Measurements from ENCODE around the gene REPIN1. TPM values are rescaled to one million over a fixed set of nuclear protein-coding genes. Genes with fewer than 3 reads are reported as not detected.

Gene REPIN1
- polyA plus RNA-seq, 1 of the 3 experiments (the other 2 are of a cell fraction) = 91.6 TPM

DNA sequence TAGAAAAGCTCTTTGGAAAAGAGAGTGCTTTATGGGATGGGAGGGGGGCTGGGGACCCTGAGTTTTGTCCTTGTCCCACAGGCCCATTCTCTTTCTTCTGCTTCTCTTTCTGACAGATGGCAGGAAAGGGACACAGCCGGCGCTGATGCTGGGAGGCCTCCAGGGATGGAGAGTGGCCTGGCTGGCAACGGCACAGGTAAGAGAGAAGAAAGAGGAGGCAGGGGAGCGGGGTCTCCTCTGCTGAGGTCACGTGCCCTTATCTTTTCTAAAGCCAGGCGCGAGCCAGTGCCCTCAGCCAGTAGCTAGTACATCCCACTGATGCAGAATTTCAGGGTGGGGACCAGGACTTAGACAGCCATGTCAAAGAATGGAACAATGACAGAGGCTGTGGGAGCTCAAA lies 19.7 kb downstream of the REPIN1 start:
- Histone ChIP-seq H3K9me3 (no peaks in the 10 kb centered on the region), H3K27ac (ENCODE audit: low read depth in 2 of 2, low read length in 1 of 2) (no peak overlapping the region), H3K9ac (no peak overlapping the region), H3K79me2 (ENCODE audit: insufficient read depth) (peaks cover 8% of the 10 kb centered on the region), H2AFZ (ENCODE audit: low read depth) (no peak overlapping the region), H3K9me2 (no peaks in the 10 kb centered on the region), H3K27me3 (ENCODE audit: insufficient read depth) (no peaks in the 10 kb centered on the region), H3K4me2 (no peak overlapping the region), H4K20me1 (ENCODE audit: insufficient read depth) (peaks cover 7% of the 10 kb centered on the region; the same call in 1 of the 2 replicates), H3K4me3 (ENCODE audit: low read depth in 2 of 2, low read length in 1 of 2) (no peak overlapping the region), H3K36me3 (replicated peaks in 1 of 2; ENCODE audit: control insufficient read depth in 1 of 2, insufficient read depth in 2 of 2, low read length in 1 of 2) (peaks cover 3 to 7% of the 10 kb centered on the region in 2 experiments), H3F3A (replicated peaks; ENCODE audit: insufficient read depth) (peaks cover 13% of the 10 kb centered on the region), H3K4me1 (ENCODE audit: control insufficient read depth in 1 of 2, insufficient read depth in 2 of 2, low read depth in 1 of 2, low read length in 1 of 2) (peaks cover 0 to 34% of the 10 kb centered on the region in 2 experiments; a peak in 2 of 4 replicates)
- WGBS (ENCODE audit: low lambda C conversion rate) = 97% methylated on average over 7 of the region's 7 CpGs
- no peak for TF ChIP-seq SMC3 (IDR thresholded peaks at IDR 0.05; ENCODE audit: low read depth, low read length)
- TF ChIP-seq RAD21 (IDR thresholded peaks at IDR 0.05; ENCODE audit: low read length) = no peak
- TF ChIP-seq, protein P1, sequence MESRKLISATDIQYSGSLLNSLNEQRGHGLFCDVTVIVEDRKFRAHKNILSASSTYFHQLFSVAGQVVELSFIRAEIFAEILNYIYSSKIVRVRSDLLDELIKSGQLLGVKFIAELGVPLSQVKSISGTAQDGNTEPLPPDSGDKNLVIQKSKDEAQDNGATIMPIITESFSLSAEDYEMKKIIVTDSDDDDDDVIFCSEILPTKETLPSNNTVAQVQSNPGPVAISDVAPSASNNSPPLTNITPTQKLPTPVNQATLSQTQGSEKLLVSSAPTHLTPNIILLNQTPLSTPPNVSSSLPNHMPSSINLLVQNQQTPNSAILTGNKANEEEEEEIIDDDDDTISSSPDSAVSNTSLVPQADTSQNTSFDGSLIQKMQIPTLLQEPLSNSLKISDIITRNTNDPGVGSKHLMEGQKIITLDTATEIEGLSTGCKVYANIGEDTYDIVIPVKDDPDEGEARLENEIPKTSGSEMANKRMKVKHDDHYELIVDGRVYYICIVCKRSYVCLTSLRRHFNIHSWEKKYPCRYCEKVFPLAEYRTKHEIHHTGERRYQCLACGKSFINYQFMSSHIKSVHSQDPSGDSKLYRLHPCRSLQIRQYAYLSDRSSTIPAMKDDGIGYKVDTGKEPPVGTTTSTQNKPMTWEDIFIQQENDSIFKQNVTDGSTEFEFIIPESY (IDR thresholded peaks at IDR 0.05; ENCODE audit: borderline replicate concordance, low read depth) = no peak
- no peak for TF ChIP-seq REST (IDR thresholded peaks at IDR 0.05; ENCODE audit: low read depth, low read length)
- TF ChIP-seq ELF1 (IDR thresholded peaks at IDR 0.05) = no peak
- TF ChIP-seq GABPA (IDR thresholded peaks at IDR 0.05; ENCODE audit: low read depth) = no peak
- TF ChIP-seq USF1 (IDR thresholded peaks at IDR 0.05; ENCODE audit: borderline replicate concordance, low read depth) = no peak
- TF ChIP-seq CTCF (IDR thresholded peaks at IDR 0.05) = no peak
- TF ChIP-seq NFIC (IDR thresholded peaks at IDR 0.05; ENCODE audit: borderline replicate concordance) = no peak
- no peak for TF ChIP-seq TAF1 (IDR thresholded peaks at IDR 0.05; ENCODE audit: borderline replicate concordance, low read depth, low read length)
- TF ChIP-seq TEAD4 (IDR thresholded peaks at IDR 0.05; ENCODE audit: borderline replicate concordance, insufficient read depth) = no peak
- TF ChIP-seq RXRA (IDR thresholded peaks at IDR 0.05; ENCODE audit: borderline replicate concordance, low read depth) = no peak
- ChIA-PET POLR2A (no interaction called here), CTCF (interaction anchor here (0.7 to 1.4 kb wide), 3 partner anchors 13 to 17 kb away, joined by 3 to 4 read pairs (median 4); a partner anchor contains a TSS)
- DNase-seq = no peak
